Ishikawa (cell line): ENCODE data around the gene CHST12.

Experiments used
- CEBPB ChIP-seq: IDR thresholded peaks from 2 replicates; pipeline ENCODE4 v1.6.1; 2012
- CREB1 ChIP-seq: IDR thresholded peaks from 2 replicates; pipeline ENCODE4 v1.6.1; 2012; ENCODE audit warnings: low read depth
- EGR1 ChIP-seq: IDR thresholded peaks from 2 replicates; pipeline ENCODE4 v1.6.1; 2012
- EP300 ChIP-seq: IDR thresholded peaks from 2 replicates; pipeline ENCODE4 v1.6.1; 2012; ENCODE audit warnings: borderline replicate concordance
- FOXM1 ChIP-seq: IDR thresholded peaks from 2 replicates; pipeline ENCODE4 v1.6.1; 2012; ENCODE audit warnings: low read depth, borderline replicate concordance
- MAX ChIP-seq: IDR thresholded peaks from 2 replicates; pipeline ENCODE4 v1.6.1; 2012
- NFIC ChIP-seq: IDR thresholded peaks from 2 replicates; pipeline ENCODE4 v1.6.1; 2012
- RAD21 ChIP-seq: IDR thresholded peaks from 2 replicates; pipeline ENCODE4 v1.6.1; 2012; ENCODE audit warnings: low read depth
- REST ChIP-seq: IDR thresholded peaks from 2 replicates; pipeline ENCODE4 v1.6.1; 2012; ENCODE audit warnings: low read depth, mild to moderate bottlenecking
- TAF1 ChIP-seq: IDR thresholded peaks from 2 replicates; pipeline ENCODE4 v1.6.1; 2012; ENCODE audit warnings: low read depth, mild to moderate bottlenecking
- TCF12 ChIP-seq: IDR thresholded peaks from 2 replicates; pipeline ENCODE4 v1.6.1; 2012; ENCODE audit warnings: low read depth
- TEAD4 ChIP-seq: IDR thresholded peaks from 2 replicates; pipeline ENCODE4 v1.6.1; 2012
- USF1 ChIP-seq: IDR thresholded peaks from 2 replicates; pipeline ENCODE4 v1.6.1; 2012
- YY1 ChIP-seq: IDR thresholded peaks from 2 replicates; pipeline ENCODE4 v1.6.1; 2012; ENCODE audit warnings: low read depth
- ZBTB7A ChIP-seq: IDR thresholded peaks from 2 replicates; pipeline ENCODE4 v1.6.1; 2012; ENCODE audit warnings: low read depth

CHST12 gene

GRCh38 chr7:2388637-2388954 is 14.8 kb upstream of the CHST12 start:
- TF ChIP-seq CREB1: no peak

GRCh38 chr7:2393706-2394105 is 9.7 kb upstream of the CHST12 start:
- no peak for TF ChIP-seq REST
- no peak for TF ChIP-seq ZBTB7A
- TF ChIP-seq RAD21: no peak
- TF ChIP-seq TCF12: no peak
- TF ChIP-seq TAF1: no peak
- TF ChIP-seq FOXM1: no peak
- no peak for TF ChIP-seq NFIC
- TF ChIP-seq YY1: no peak
- no peak for TF ChIP-seq USF1
- TF ChIP-seq EP300: no peak
- TF ChIP-seq CREB1: no peak
- no peak for TF ChIP-seq TEAD4
- TF ChIP-seq EGR1: no peak
- TF ChIP-seq MAX: no peak
- TF ChIP-seq CEBPB: no peak

- TF ChIP-seq TEAD4: no peak
- no peak for TF ChIP-seq TCF12
- no peak for TF ChIP-seq EGR1
- no peak for TF ChIP-seq RAD21
- no peak for TF ChIP-seq NFIC
- TF ChIP-seq ZBTB7A: no peak
- no peak for TF ChIP-seq EP300
- TF ChIP-seq USF1: no peak
- TF ChIP-seq CEBPB: no peak
- TF ChIP-seq FOXM1: no peak
- TF ChIP-seq YY1: no peak
- no peak for TF ChIP-seq REST
Observed at GRCh38 chr7:2394566-2395082, 8.8 kb upstream of the CHST12 start.

GRCh38 chr7:2398506-2398905 is 4.9 kb upstream of the CHST12 start:
- TF ChIP-seq YY1: no peak
- no peak for TF ChIP-seq TCF12
- TF ChIP-seq CEBPB: no peak
- TF ChIP-seq CREB1: no peak
- no peak for TF ChIP-seq TEAD4
- no peak for TF ChIP-seq MAX
- TF ChIP-seq NFIC: no peak
- no peak for TF ChIP-seq FOXM1
- no peak for TF ChIP-seq EP300
- no peak for TF ChIP-seq USF1
- no peak for TF ChIP-seq EGR1
- no peak for TF ChIP-seq ZBTB7A
- no peak for TF ChIP-seq RAD21
- TF ChIP-seq REST: no peak
- no peak for TF ChIP-seq TAF1
